Gastrocnemius medialis (tissue), 4 donors: ENCODE data around the gene PRKD2.

Experiments used
- CTCF ChIP-seq, 5 experiments: fragments of 450-650 bp in 3 of 5; fragments of 200-600 bp in 2 of 5; sonication (generic) in 2 of 5; IDR thresholded peaks in 4 of 5; conservative IDR thresholded peaks in 1 of 5; 1 replicate in 4 of 5; 2 replicates in 1 of 5; pipeline ENCODE4 v1.5.1; 2016 to 2019; ENCODE audit warnings: antibody characterized with exemption in 5 of 5, mild to moderate bottlenecking in 3 of 5, moderate library complexity in 3 of 5
- POLR2A ChIP-seq, 2 donors: fragments of 450-650 bp; IDR thresholded peaks; one replicate each; pipeline ENCODE4 v1.6.1; 2017; ENCODE audit warnings: antibody characterized with exemption in 2 of 2, mild to moderate bottlenecking in 2 of 2, moderate library complexity in 2 of 2

GRCh38 chr19:46729696-46730095 lies 12.8 kb upstream of the PRKD2 start:
- TF ChIP-seq POLR2A (IDR thresholded peaks at IDR 0.05) (no peak), CTCF (IDR thresholded peaks at IDR 0.05 in 4 of 5, conservative IDR thresholded peaks at IDR 0.05 in 1 of 5) (no peak)
